Germinal center (tissue), 1 donor: ENCODE results near the gene ANKAR.
"Not testable (repeated sequence)": the region's sequence is repeated elsewhere in the genome, so short reads cannot be mapped to it uniquely, and the experiment has no call there.

ENCODE experiments used
- DNase-seq: peaks from one replicate; pipeline ENCODE4 v3.0.0; 2012; ENCODE audit warnings: mixed read lengths, low spot score

ANKAR gene

DNA sequence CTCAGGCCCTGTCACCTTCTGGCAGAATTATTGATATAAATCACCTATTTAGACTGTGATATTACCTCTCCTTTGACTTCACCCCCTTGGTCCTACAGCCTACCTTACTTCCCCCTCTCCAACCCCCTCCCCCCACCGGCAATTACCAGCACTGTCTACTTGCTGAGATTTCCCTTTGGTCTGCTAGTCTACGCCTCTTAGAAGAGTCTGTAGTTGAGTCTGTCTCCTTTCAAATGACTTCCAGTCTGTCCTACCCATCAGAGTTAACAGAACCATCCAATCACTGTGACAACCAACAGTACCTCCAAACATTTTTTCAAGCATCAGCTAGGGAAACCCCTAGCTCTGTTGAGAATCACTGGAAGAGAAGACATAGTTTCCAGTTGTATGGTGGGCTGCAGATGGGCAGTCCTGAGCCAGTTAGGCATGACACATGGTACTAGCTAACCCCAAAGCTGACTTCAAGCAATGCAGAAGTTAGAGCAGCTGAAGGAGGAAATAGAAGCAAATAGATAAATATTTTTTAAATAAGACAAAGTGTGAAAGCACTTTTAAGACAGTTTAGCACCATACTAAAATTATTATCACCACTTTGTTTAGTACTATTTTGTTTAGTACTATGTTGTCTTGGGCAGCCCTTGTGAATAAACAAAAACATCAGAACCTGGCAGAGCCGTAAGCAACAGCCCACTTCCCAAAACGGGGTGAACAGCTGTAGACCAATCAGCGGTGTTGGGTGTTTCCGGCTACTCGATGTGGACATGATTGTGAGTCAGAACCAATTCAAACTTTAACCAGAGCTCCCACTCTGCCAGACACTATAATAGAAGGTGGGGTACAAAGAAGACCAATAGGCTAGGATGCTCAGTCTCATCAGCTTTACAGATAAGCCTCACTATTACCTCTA lies 15.9 kb upstream of the ANKAR start:
- no peak for DNase-seq

GRCh38 chr2:189659734-189660133 lies 14.7 kb upstream of the ANKAR start:
- no peak for DNase-seq

DNA sequence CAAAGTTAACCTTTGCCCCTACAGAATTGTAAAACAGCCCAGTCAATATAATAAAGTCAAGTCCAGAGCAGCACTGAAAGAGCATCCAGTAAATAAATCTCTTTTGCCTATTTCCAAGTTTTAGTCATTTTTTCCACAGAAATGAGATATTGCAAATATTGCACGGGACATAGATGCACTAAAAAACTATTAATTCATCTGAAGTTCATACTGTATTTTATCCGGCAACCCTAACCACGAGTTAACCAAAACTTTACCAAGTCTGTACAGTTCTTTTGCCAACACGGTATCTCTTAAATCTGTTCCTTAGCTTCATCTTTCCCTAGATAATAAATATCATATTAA lies 13.7 kb upstream of the ANKAR start:
- no peak for DNase-seq

- peak; percentile 99 for DNase-seq
These were observed 13.1 kb upstream of the ANKAR start, which contains the start of gene ASNSD1 for GRCh38 chr2:189661148-189661956. ASNSD1 (plus strand) TSS chr2:189661459; CDS start chr2:189666133, 4,674 bp downstream.

DNA sequence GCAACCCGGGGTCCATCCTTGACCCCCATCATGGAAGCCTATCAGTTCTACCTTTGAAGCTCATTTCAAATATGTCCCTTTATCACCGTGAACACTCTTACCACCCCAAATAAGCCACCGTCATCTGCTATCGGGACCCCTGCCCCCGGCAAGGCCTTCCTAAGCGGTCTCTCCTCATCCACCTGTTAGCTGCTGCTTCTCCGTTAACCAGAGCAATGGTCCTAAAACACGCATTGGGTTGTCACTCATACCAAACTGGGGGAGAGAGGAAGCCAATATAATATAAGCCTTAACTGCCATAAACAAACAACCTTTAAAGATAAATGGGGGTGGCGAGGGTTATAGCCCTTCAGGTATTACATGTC lies 12.5 kb upstream of the ANKAR start:
- no peak for DNase-seq

GRCh38 chr2:189662669-189663226 lies 11.7 kb upstream of the ANKAR start:
- DNase-seq: no peak

DNA sequence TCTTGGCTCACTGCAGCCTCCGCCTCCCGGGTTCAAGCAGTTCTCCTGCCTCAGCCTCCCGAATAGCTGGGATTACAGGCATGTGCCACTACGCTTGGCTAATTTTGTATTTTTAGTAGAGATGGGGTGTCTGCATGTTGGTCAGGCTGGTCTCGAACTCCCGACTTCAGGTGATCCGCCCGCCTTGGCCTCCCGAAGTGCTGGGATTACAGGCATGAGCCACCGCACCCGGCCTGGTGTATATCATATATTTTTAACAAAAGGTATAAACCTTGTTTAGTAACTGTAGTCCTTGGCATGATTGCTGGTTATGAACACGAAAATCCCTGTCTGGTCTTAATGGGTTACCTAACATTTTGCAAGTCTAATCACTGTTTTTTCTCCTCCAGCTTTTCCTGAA lies 11.2 kb upstream of the ANKAR start:
- not testable (repeated sequence) for DNase-seq

GRCh38 chr2:189669913-189670312 lies 4.6 kb upstream of the ANKAR start:
- DNase-seq: no peak

DNA sequence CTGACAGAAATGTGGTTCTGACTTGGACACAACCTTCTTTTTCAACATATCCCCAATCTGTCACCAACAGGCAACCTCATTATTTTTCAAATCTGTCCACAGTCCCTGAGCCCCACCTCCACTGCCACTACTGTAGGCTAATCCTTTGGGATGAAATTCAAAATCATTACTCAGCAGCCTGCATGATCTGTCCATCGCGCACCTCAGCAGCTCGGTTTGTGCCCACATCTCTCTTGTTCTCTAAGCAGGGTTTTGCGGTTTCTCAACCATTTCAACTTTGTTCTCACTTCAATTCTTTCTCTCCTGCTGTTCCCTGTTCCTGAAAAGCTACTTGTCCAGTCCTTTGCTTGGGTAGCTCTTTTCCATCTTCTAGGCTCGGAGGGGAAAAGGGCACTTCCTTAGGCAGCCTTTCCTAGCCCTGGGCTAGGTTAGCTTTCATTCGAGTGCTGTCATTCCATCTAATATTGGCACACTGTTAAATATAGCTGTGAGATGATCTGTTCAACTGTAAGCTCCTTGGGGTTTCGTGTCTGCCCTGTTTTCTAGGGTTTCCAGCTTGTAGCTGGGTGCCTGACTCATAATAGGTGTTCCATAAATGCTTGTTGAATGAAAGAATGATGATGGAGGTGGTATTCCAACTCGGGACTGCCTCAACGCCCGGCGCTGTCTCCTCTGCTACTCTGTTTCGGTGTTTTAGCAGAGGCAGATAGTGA lies 653 bp upstream of the ANKAR start:
- DNase-seq: no peak

DNA sequence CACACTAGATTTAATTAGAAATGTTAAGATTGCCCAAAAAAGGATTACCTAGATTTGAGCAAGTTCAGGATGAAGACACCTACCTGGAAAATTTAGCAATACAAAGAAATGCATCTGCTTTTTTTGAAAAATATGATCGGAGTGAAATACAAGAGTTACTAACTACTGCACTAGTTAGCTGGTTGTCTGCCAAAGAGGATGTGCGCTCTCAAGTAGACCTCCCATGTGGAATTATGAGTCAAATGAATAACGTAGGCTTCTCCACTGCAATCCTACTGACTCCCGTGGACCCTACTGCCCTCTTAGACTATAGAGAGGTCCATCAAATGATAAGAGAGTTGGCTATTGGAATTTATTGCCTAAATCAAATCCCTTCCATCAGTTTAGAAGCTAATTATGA lies 2.0 kb downstream of the ANKAR start:
- no peak for DNase-seq

GRCh38 chr2:189679226-189679625 lies 4.8 kb downstream of the ANKAR start:
- no peak for DNase-seq

GRCh38 chr2:189681203-189681602 lies 6.7 kb downstream of the ANKAR start:
- no peak for DNase-seq

DNA sequence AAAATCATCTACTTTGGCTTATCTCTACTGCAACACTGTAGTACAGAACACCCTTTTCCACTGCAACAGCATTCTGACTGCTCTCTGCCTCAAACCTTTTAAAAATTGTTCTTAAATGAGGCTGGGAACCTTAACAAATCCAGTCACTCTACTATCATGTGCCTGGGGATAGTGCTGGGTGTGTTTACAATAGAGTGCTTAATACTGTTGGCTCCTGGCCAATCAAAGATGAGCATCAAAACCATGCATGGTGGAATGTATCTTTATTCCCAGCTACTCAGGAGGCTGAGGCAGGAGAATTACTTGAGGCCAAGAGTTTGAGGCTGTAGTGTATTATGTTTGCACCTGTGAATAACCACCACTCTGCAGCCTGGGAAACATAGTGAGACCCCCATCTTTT lies 7.4 kb downstream of the ANKAR start:
- no peak for DNase-seq

- no peak for DNase-seq
These were observed 8.9 kb downstream of the ANKAR start for GRCh38 chr2:189683348-189683747.

- no peak for DNase-seq
These were observed 10.3 kb downstream of the ANKAR start for GRCh38 chr2:189684811-189685210.

GRCh38 chr2:189685540-189686229 lies 11.2 kb downstream of the ANKAR start:
- no peak for DNase-seq

DNA sequence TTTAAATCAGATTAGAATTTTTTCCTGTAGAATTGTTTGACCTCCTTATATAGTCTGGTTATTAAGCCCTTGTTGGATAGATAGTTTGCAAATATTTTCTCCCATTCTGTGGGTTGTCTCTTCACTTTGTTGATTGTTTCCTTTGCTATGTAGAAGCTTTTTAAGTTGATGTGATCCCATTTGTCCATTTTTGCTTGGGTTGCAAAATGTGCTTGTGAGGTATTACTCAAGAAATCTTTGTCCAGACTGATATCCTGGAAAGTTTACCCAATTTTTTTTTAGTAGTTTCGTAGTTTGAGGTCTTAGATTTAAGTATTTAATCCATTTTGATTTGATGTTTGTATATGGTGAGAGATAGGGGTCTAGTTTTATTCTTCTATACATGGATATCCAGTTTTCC lies 13.3 kb downstream of the ANKAR start:
- DNase-seq: not testable (repeated sequence)

DNA sequence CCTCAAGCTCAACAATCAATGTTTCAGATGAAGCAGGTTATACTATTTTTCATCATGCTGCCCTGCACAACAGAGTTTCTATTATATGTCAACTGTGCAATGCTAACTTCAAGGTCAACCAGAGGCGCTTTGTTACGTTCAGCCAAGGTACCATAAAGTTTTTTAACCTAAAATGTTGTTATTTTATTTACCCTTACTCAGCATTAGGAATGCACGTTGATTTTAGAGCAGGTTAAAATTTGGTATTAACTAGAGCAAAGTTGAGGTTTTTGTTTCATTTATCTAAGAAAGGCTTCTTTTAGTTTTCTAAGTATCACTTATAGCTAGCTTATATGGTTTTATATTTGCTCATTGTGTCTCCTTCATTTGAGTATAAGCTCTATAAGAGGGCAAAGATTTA lies 21.8 kb downstream of the ANKAR start:
- DNase-seq: no peak

DNA sequence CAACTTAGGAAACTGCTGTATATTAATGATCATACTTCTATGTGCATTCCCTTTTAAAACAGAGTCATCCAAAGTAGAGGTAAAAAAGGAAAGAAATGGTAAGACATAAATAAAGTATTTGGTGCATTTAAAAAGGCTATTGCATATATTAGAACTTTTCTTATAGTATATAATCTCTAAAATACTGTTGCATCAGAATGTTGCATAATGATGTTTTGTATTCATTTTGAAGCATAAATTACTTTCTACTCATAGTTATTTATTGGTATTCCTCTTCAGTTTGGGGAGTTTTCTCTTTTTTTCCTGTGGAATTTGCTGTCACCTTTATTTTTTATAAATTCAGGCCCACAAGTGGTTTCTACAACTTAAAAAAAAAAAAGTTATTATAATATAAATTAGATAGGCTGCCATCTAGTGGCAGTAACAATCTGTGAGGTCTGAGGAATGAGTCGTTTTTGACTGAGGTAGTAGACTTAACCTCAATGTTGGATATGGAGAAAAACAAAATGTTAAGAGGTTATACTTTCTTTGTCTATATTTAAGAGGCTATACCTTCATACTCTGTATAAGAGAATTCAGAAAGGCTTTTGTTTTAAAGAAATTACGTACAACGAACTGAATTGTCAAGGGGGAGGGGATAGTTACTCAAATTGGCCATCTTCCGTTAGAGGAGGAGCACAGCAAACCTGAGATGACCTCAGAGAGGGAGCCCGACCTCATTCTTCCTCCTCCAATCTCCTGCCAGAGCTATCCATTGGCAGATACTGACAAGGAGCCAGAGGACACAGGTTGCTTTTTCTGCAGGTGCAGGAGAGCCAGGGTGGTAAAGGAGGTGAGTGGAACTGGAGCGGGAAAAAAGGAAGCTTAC lies 23.8 kb downstream of the ANKAR start:
- DNase-seq: peak; percentile 13

DNA sequence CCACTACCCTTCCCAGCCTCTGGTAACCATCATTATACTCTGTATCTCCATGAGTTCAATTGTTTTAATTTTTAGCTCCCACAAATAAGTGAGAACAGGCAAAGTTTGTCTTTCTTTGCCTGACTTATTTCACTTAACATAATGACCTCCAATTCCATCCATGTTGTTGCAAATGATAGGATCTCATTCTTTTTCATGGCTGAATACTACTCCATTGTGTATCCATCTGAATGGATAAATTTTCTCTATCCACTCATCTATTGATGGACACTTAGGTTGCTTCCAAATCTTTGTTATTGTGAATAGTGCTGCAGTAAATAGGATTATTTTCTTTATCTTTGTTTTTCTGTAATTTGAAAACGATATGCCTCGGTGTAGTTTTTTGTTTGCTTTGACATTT lies 26.2 kb downstream of the ANKAR start:
- DNase-seq: no peak

DNA sequence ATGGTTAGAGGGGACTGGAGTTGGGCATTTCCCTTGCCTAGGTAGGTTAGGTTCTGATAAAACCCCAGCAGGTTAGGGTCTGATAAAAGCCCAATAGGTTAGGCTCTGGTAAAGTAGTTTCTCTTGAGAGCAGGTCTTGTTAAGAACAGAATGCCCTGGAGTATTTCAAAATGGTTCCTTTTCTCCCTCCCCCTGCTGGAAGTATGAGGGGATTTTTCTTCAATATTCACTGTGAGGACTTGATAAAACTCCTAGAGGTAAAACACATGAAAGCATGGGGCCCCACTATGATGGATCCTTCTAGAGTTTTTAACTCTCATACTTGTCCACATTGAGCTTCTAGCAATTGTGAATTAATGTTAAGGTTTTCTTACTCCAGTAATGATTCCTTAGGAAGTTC lies 27.6 kb downstream of the ANKAR start:
- no peak for DNase-seq
